ENCODE measurements around the gene MMP14.

Gene MMP14

GRCh38 chr14:22884076-22884737, 47.8 kb downstream of the MMP14 start:
- DNase-seq (ENCODE audit: low read depth in 1 of 2, low spot score in 1 of 2) = no peak

GRCh38 chr14:22884738-22885523, 48.5 kb downstream of the MMP14 start:
- DNase-seq (ENCODE audit: low read depth in 1 of 2, low spot score in 1 of 2) = no peak

GRCh38 chr14:22885975-22886374, 49.6 kb downstream of the MMP14 start:
- DNase-seq (ENCODE audit: low read depth in 1 of 2, low spot score in 1 of 2) = no peak

- peak; percentile 55 to 60 for DNase-seq (ENCODE audit: low read depth in 1 of 2, low spot score in 1 of 2)
Observed at GRCh38 chr14:22886500-22887259, 50.3 kb downstream of the MMP14 start.

- peak in 1 of 2 donors; percentile 10 for DNase-seq (ENCODE audit: low read depth in 1 of 2, low spot score in 1 of 2)
Observed at GRCh38 chr14:22887260-22887989, 51.0 kb downstream of the MMP14 start.

- peak in 1 of 2 donors; percentile 58 for DNase-seq (ENCODE audit: low read depth in 1 of 2, low spot score in 1 of 2)
Observed at GRCh38 chr14:22887990-22888378, 51.6 kb downstream of the MMP14 start.

GRCh38 chr14:22888662-22889061, 52.3 kb downstream of the MMP14 start:
- DNase-seq (ENCODE audit: low read depth in 1 of 2, low spot score in 1 of 2) = no peak

- no peak for DNase-seq (ENCODE audit: low read depth in 1 of 2, low spot score in 1 of 2)
Observed at GRCh38 chr14:22890416-22890815, 54.0 kb downstream of the MMP14 start.

GRCh38 chr14:22892488-22892887, 56.1 kb downstream of the MMP14 start:
- DNase-seq (ENCODE audit: low read depth in 1 of 2, low spot score in 1 of 2) = no peak

- DNase-seq (ENCODE audit: low read depth in 1 of 2, low spot score in 1 of 2) = no peak
Observed at GRCh38 chr14:22893706-22894105, 57.3 kb downstream of the MMP14 start.

- no peak for DNase-seq (ENCODE audit: low read depth in 1 of 2, low spot score in 1 of 2)
Observed at GRCh38 chr14:22895402-22895801, 59.0 kb downstream of the MMP14 start.

- DNase-seq (ENCODE audit: low read depth in 1 of 2, low spot score in 1 of 2) = no peak
Observed at GRCh38 chr14:22896356-22896755, 60.0 kb downstream of the MMP14 start.

GRCh38 chr14:22896760-22897159, 60.4 kb downstream of the MMP14 start:
- no peak for DNase-seq (ENCODE audit: low read depth in 1 of 2, low spot score in 1 of 2)

- DNase-seq (ENCODE audit: low read depth in 1 of 2, low spot score in 1 of 2) = no peak
Observed at GRCh38 chr14:22897357-22897756, 61.0 kb downstream of the MMP14 start.
